Breast epithelium (tissue), 3 donors: ENCODE results near the gene PRPF6.

Experiments used
- POLR2A ChIP-seq: fragments of 450-650 bp; IDR thresholded peaks from one replicate; pipeline ENCODE4 v1.6.1; 2016; ENCODE audit warnings: antibody characterized with exemption, mild to moderate bottlenecking, moderate library complexity
- TF ChIP-seq, protein P1 (sequence below), 3 donors: fragments of 450-650 bp; IDR thresholded peaks; one replicate each; pipeline ENCODE4 v1.5.1; 2016 to 2017; ENCODE audit warnings: antibody characterized with exemption in 3 of 3, mild to moderate bottlenecking in 3 of 3, moderate library complexity in 3 of 3

DNA sequence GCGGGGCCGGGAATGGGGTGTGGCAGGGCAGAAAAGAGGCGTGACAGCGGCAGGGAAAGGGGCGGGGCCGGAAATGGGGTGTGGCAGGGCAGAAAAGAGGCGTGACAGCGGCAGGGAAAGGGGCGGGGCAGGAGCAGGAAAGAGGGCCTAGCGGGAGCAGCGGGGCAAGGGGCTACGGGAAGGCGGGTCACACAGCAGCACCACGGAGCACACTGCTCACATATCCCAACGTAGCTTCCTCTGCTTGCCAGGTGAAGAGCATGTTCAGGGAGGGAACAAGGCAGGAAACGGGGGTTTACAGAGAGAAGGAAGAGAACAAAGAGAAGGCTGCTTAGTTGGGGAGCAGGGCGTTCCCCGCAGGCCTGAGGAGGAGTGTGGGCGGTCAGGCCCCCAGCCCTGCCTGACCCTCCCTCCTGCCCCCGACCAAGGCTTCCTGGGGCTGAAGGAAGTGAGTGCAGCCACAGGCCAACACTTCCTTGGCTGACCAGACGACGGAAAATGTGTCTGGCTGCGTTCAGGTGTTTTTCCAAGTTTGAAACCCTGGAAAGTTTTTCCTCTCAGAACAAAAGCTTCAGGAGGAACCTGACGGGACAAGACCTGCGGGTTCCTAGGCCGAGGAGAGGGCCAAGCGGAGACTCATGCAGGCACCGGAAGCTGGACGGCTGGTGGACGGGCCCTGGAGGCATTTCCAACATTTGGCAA lies 38.5 kb upstream of the PRPF6 start:
- TF ChIP-seq POLR2A = no peak
- TF ChIP-seq, protein P1, sequence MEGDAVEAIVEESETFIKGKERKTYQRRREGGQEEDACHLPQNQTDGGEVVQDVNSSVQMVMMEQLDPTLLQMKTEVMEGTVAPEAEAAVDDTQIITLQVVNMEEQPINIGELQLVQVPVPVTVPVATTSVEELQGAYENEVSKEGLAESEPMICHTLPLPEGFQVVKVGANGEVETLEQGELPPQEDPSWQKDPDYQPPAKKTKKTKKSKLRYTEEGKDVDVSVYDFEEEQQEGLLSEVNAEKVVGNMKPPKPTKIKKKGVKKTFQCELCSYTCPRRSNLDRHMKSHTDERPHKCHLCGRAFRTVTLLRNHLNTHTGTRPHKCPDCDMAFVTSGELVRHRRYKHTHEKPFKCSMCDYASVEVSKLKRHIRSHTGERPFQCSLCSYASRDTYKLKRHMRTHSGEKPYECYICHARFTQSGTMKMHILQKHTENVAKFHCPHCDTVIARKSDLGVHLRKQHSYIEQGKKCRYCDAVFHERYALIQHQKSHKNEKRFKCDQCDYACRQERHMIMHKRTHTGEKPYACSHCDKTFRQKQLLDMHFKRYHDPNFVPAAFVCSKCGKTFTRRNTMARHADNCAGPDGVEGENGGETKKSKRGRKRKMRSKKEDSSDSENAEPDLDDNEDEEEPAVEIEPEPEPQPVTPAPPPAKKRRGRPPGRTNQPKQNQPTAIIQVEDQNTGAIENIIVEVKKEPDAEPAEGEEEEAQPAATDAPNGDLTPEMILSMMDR (IDR thresholded peaks at IDR 0.05) = no peak
